Breast epithelium (tissue), 3 donors: ENCODE data around the gene C16orf90.

Experiments used
- POLR2A ChIP-seq: fragments of 450-650 bp; IDR thresholded peaks from one replicate; pipeline ENCODE4 v1.6.1; 2016; ENCODE audit warnings: antibody characterized with exemption, mild to moderate bottlenecking, moderate library complexity
- POLR2AphosphoS5 ChIP-seq, 3 donors: sonication (generic); formaldehyde crosslinking; IDR thresholded peaks; one replicate each; pipeline ENCODE4 v1.6.1; 2017; ENCODE audit warnings: antibody characterized with exemption in 3 of 3

GRCh38 chr16:3520413-3520812 is 25.1 kb upstream of the C16orf90 start:
- TF ChIP-seq POLR2A = no peak
- no peak for TF ChIP-seq POLR2AphosphoS5 (IDR thresholded peaks at IDR 0.05)
